Panc1 (cell line): ENCODE results near the gene ASXL2.
"Not testable (repeated sequence)": the region's sequence is repeated elsewhere in the genome, so short reads cannot be mapped to it uniquely, and the experiment has no call there.

ENCODE experiments used
- POLR2AphosphoS5 ChIP-seq: IDR thresholded peaks from 2 replicates; pipeline ENCODE4 v1.6.1; 2012; ENCODE audit warnings: mild to moderate bottlenecking, low read depth, low read length, moderate library complexity
- REST ChIP-seq, 2 experiments: IDR thresholded peaks; 2 replicates each; pipeline ENCODE4 v1.6.1; 2011 to 2012; ENCODE audit warnings: low read depth in 2 of 2, control low read depth in 1 of 2, low read length in 1 of 2, mild to moderate bottlenecking in 1 of 2, moderate library complexity in 1 of 2; ENCODE audit not compliant: insufficient read depth in 1 of 2
- TF ChIP-seq, protein P1 (sequence below): fragments of 450-650 bp; IDR thresholded peaks from 2 replicates; pipeline ENCODE4 v1.5.1; 2017; ENCODE audit warnings: mild to moderate bottlenecking

DNA sequence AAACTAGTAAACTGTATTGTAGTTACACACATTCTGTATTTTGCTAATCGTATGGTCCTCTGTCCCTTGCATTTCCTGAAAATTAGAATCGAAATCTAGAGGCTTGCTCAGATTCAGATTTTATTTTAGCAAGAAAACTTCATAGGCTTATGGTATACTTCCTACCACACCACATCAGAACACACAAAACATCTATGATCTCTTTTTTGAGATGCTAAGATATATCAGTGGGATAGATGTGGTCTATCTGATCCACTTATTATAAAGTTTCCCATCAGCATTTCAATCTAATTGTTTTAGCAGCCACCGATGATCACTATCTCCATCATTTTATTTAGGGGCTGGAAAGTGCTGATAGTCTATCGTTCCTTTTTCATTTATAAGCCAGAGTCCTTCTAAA lies 27.9 kb downstream of the ASXL2 start:
- TF ChIP-seq, protein P1, sequence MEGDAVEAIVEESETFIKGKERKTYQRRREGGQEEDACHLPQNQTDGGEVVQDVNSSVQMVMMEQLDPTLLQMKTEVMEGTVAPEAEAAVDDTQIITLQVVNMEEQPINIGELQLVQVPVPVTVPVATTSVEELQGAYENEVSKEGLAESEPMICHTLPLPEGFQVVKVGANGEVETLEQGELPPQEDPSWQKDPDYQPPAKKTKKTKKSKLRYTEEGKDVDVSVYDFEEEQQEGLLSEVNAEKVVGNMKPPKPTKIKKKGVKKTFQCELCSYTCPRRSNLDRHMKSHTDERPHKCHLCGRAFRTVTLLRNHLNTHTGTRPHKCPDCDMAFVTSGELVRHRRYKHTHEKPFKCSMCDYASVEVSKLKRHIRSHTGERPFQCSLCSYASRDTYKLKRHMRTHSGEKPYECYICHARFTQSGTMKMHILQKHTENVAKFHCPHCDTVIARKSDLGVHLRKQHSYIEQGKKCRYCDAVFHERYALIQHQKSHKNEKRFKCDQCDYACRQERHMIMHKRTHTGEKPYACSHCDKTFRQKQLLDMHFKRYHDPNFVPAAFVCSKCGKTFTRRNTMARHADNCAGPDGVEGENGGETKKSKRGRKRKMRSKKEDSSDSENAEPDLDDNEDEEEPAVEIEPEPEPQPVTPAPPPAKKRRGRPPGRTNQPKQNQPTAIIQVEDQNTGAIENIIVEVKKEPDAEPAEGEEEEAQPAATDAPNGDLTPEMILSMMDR: not testable (repeated sequence)
- not testable (repeated sequence) for TF ChIP-seq POLR2AphosphoS5; REST (IDR thresholded peaks at IDR 0.05; ENCODE audit: insufficient read depth in 1 of 2, low read depth in 2 of 2, low read length in 1 of 2)
